Endothelial cell of umbilical vein (primary cell): ENCODE measurements around the gene ETS1. TPM values are rescaled to one million over a fixed set of nuclear protein-coding genes. Genes with fewer than 3 reads are reported as not detected.

Experiments used
- BruUV-seq: library from RNA; stranded (reverse); fragments of 400-500 nt; replicated peaks from 2 replicates; lab custom pipeline; 2021; lab: Mats Ljungman, UMichigan
- CTCF ChIA-PET: fragments of 300-600, 350-600 bp; sonication (Branson Sonifier 250); formaldehyde crosslinking; loops from one replicate; lab custom pipeline; 2021; ENCODE audit warnings: antibody characterized with exemption, inconsistent platforms; lab: Charles Lee
- POLR2A ChIA-PET: fragments of 300-600, 350-600 bp; sonication (Branson Sonifier 250); formaldehyde crosslinking; loops from one replicate; lab custom pipeline; 2021; ENCODE audit warnings: antibody characterized with exemption, inconsistent platforms; lab: Charles Lee
- DNase-seq: peaks from one replicate; pipeline ENCODE4 v3.0.0-alpha.2; 2011; ENCODE audit warnings: low read depth, low spot score
- FAIRE-seq: peaks from 2 replicates; lab custom pipeline; 2011; peaks lifted over from hg19 to GRCh38; lab: Jason Lieb, UNC
- H2AFZ ChIP-seq: 2 replicates; pipeline ENCODE4 v1.6.0; 2012; ENCODE audit warnings: low read depth, low read length, control low read depth, inconsistent platforms
- H3K27ac ChIP-seq: 2 replicates; pipeline ENCODE4 v1.5.1; 2011; ENCODE audit warnings: low read depth, mild to moderate bottlenecking, control low read depth, low read length, moderate library complexity; ENCODE audit not compliant: insufficient read depth
- H3K27me3 ChIP-seq, 2 experiments: 2 replicates each; pipeline versions ENCODE4 v1.6.0 to v1.6.1; 2011; ENCODE audit warnings: low read length in 2 of 2, mixed read lengths in 1 of 2; ENCODE audit not compliant: control insufficient read depth in 2 of 2, insufficient read depth in 2 of 2
- H3K36me3 ChIP-seq, 2 experiments: 2 replicates in 1 of 2; 3 replicates in 1 of 2; pipeline ENCODE4 v1.5.1; 2011; ENCODE audit warnings: low read length in 2 of 2, mild to moderate bottlenecking in 1 of 2, moderate library complexity in 1 of 2; ENCODE audit not compliant: control insufficient read depth in 2 of 2, insufficient read depth in 2 of 2; ENCODE audit errors: extremely low read depth in 1 of 2
- H3K4me1 ChIP-seq: 3 replicates; pipeline ENCODE4 v1.5.1; 2011; ENCODE audit warnings: mild to moderate bottlenecking, low read length; ENCODE audit not compliant: control insufficient read depth, insufficient read depth; ENCODE audit errors: extremely low read depth
- H3K4me2 ChIP-seq: 2 replicates; pipeline ENCODE4 v1.6.1; 2011; ENCODE audit warnings: low read length, control low read depth, mixed read lengths; ENCODE audit not compliant: insufficient read depth
- H3K4me3 ChIP-seq, 3 experiments: fragments of 200-600 bp in 1 of 3; sonication (generic), shearing (Covaris generic) in 1 of 3; replicated peaks in 1 of 3; 2 replicates each; pipeline ENCODE4 v1.5.1; 2011 to 2016; ENCODE audit warnings: control low read depth in 3 of 3, low read length in 3 of 3, mild to moderate bottlenecking in 2 of 3, inconsistent platforms in 1 of 3, low read depth in 1 of 3, moderate library complexity in 1 of 3; ENCODE audit not compliant: insufficient read depth in 1 of 3
- H3K79me2 ChIP-seq: 2 replicates; pipeline ENCODE4 v1.6.0; 2012; ENCODE audit warnings: low read length, inconsistent platforms; ENCODE audit not compliant: control insufficient read depth, insufficient read depth
- H3K9ac ChIP-seq: replicated peaks from 2 replicates; pipeline ENCODE3; 2011; ENCODE audit warnings: low read length, control low read depth; ENCODE audit not compliant: insufficient read depth; ENCODE audit errors: extremely low read depth
- H3K9me1 ChIP-seq: replicated peaks from 3 replicates; pipeline ENCODE4 v1.6.0; 2011; ENCODE audit warnings: mild to moderate bottlenecking, low read length; ENCODE audit not compliant: control insufficient read depth, insufficient read depth; ENCODE audit errors: extremely low read depth
- H3K9me3 ChIP-seq: replicated peaks from 2 replicates; pipeline ENCODE4 v1.5.1; 2012; ENCODE audit warnings: low read length, inconsistent platforms; ENCODE audit not compliant: control insufficient read depth, insufficient read depth
- H4K20me1 ChIP-seq: replicated peaks from 2 replicates; pipeline ENCODE3; 2011; ENCODE audit warnings: mild to moderate bottlenecking, low read length; ENCODE audit not compliant: control insufficient read depth, insufficient read depth; ENCODE audit errors: extremely low read depth
- CTCF ChIP-seq, 2 donors: IDR thresholded peaks; 1 replicate in 1 of 2; 2 replicates in 1 of 2; pipeline ENCODE4 v1.5.1; 2011; ENCODE audit warnings: low read length in 2 of 2, mild to moderate bottlenecking in 2 of 2, moderate library complexity in 2 of 2, control low read depth in 1 of 2, inconsistent platforms in 1 of 2, low read depth in 1 of 2; ENCODE audit not compliant: insufficient read depth in 1 of 2; ENCODE audit errors: extremely low read depth in 1 of 2
- EZH2 ChIP-seq: IDR thresholded peaks from 2 replicates; pipeline ENCODE4 v1.6.1; 2012; ENCODE audit warnings: borderline replicate concordance, low read depth, mild to moderate bottlenecking, moderate library complexity, low read length, inconsistent platforms; ENCODE audit not compliant: severe bottlenecking
- FOS ChIP-seq: IDR thresholded peaks from 2 replicates; pipeline ENCODE4 v1.6.1; 2011; ENCODE audit warnings: mild to moderate bottlenecking, low read length, moderate library complexity, borderline replicate concordance; ENCODE audit not compliant: insufficient read depth
- GATA2 ChIP-seq: IDR thresholded peaks from 2 replicates; pipeline ENCODE4 v1.7.0; 2011; ENCODE audit warnings: low read depth, mild to moderate bottlenecking, moderate library complexity, mixed read lengths, low read length; ENCODE audit not compliant: insufficient read length, insufficient read depth
- JUN ChIP-seq: IDR thresholded peaks from 2 replicates; pipeline ENCODE4 v1.6.1; 2011; ENCODE audit warnings: borderline replicate concordance, low read depth; ENCODE audit not compliant: insufficient read length, insufficient read depth
- MAX ChIP-seq: IDR thresholded peaks from 2 replicates; pipeline ENCODE4 v1.6.1; 2011; ENCODE audit not compliant: insufficient read depth, insufficient read length
- MYC ChIP-seq: IDR thresholded peaks from one replicate; pipeline ENCODE4 v1.6.1; 2011; ENCODE audit warnings: mild to moderate bottlenecking, low read depth, low read length
- POLR2A ChIP-seq: IDR thresholded peaks from 2 replicates; pipeline ENCODE4 v1.6.1; 2012; ENCODE audit warnings: low read depth, mild to moderate bottlenecking, control low read depth, low read length
- POLR2AphosphoS5 ChIP-seq: IDR thresholded peaks from 2 replicates; pipeline ENCODE4 v1.6.1; 2012; ENCODE audit warnings: low read depth, mild to moderate bottlenecking, control low read depth, low read length, moderate library complexity; ENCODE audit not compliant: insufficient read depth
- dilution Hi-C: fragments of 300-500 bp; cut with MboI; formaldehyde crosslinking; loops from one replicate; pipeline ENCODE4 v1.15.0; 2019; ENCODE audit warnings: low sequenced_read_pairs; ENCODE audit not compliant: extremely low pct_ligation_motif_present
- intact Hi-C: fragments of 100-400 bp; cut with micrococcal nuclease; formaldehyde crosslinking; loops from one replicate; pipeline ENCODE4 v1.10.0; 2022
- polyA plus RNA-seq, 4 experiments: library from polyadenylated mRNA; depleted of rRNA in 3 of 4; stranded (reverse) in 3 of 4; unstranded in 1 of 4; fragments of >200 nt; gene quantifications; 2 replicates each; pipeline versions ENCODE4 v1.2.1 to v1.2.3, GENCODE V29; 2011 to 2012; ENCODE audit warnings: missing spikeins in 1 of 4
- total RNA-seq: library from RNA; stranded (reverse); gene quantifications from 2 replicates; pipeline ENCODE4 v1.2.3, GENCODE V29; 2021

Gene ETS1
- total and polyA plus RNA-seq, 2 donors (not counting 3 experiments of a cell fraction or from before 2014, with no cell fraction given) = 34.2 to 115 TPM

- Histone ChIP-seq H3K4me3 (no peak overlapping the region), H3K9me3 (no peaks in the 10 kb centered on the region), H3K9ac (no peak overlapping the region), H3K79me2 (no peaks in the 10 kb centered on the region), H3K4me2 (no peak overlapping the region), H3K27me3 (no peaks in the 10 kb centered on the region), H4K20me1 (no peaks in the 10 kb centered on the region), H3K9me1 (no peaks in the 10 kb centered on the region), H3K4me1 (peaks cover 2% of the 10 kb centered on the region), H2AFZ (no peak overlapping the region), H3K36me3 (no peaks in the 10 kb centered on the region), H3K27ac (no peak overlapping the region)
- DNase-seq (no peak), FAIRE-seq (no peak)
- ChIA-PET CTCF (no interaction called here), POLR2A (no interaction called here)
- intact Hi-C loops (no loop called here), dilution Hi-C loops (no loop called here)
- BruUV-seq = no TSS peak
- TF ChIP-seq EZH2 = no peak
- no peak for TF ChIP-seq POLR2AphosphoS5
- no peak for TF ChIP-seq MAX
- no peak for TF ChIP-seq GATA2
- TF ChIP-seq MYC = no peak
- TF ChIP-seq CTCF (IDR thresholded peaks at IDR 0.05; ENCODE audit: extremely low read depth in 1 of 2, insufficient read depth in 1 of 2, low read depth in 1 of 2, low read length in 2 of 2) = no peak
- TF ChIP-seq POLR2A = no peak
- TF ChIP-seq JUN = no peak
- no peak for TF ChIP-seq FOS
These were observed 174.2 kb downstream of the ETS1 start for GRCh38 chr11:128412847-128413791.
